GM19372 (cell line): Measurements from ENCODE around the gene BACE1-AS.

Source experiments
- ATAC-seq: cut with Tn5 transposase; IDR thresholded peaks from one replicate; pipeline ENCODE4 v1.9.1; 2021; ENCODE audit warnings: mild to moderate bottlenecking, low read depth, moderate library complexity; ENCODE audit not compliant: unreplicated experiment

The BACE1-AS gene

GRCh38 chr11:117287668-117288067 lies 3.5 kb upstream of the BACE1-AS start:
- ATAC-seq: no peak

GRCh38 chr11:117289795-117290194 lies 1.4 kb upstream of the BACE1-AS start:
- ATAC-seq: no peak

GRCh38 chr11:117292616-117293015 lies 1.5 kb downstream of the BACE1-AS start:
- ATAC-seq: no peak

GRCh38 chr11:117295438-117296137 lies 4.4 kb downstream of the BACE1-AS start:
- no peak for ATAC-seq

- no peak for ATAC-seq
Observed at GRCh38 chr11:117296881-117297280, 5.7 kb downstream of the BACE1-AS start.

GRCh38 chr11:117298195-117298594 lies 7.0 kb downstream of the BACE1-AS start:
- ATAC-seq: no peak

GRCh38 chr11:117299351-117300282 lies 8.5 kb downstream of the BACE1-AS start:
- ATAC-seq: no peak

GRCh38 chr11:117300283-117300663 lies 9.1 kb downstream of the BACE1-AS start:
- ATAC-seq: no peak

GRCh38 chr11:117300773-117301172 lies 9.6 kb downstream of the BACE1-AS start:
- no peak for ATAC-seq

GRCh38 chr11:117302228-117302627 lies 11.1 kb downstream of the BACE1-AS start:
- ATAC-seq: no peak

- no peak for ATAC-seq
Observed at GRCh38 chr11:117303101-117303500, 12.0 kb downstream of the BACE1-AS start.

- no peak for ATAC-seq
Observed at GRCh38 chr11:117303646-117304315, 12.6 kb downstream of the BACE1-AS start.

- ATAC-seq: no peak
Observed at GRCh38 chr11:117305145-117305544, 14.0 kb downstream of the BACE1-AS start.

- ATAC-seq: no peak
Observed at GRCh38 chr11:117309310-117309709, 18.2 kb downstream of the BACE1-AS start.

- no peak for ATAC-seq
Observed at GRCh38 chr11:117313091-117313490, 21.9 kb downstream of the BACE1-AS start.

- ATAC-seq: no peak
Observed at GRCh38 chr11:117313828-117314768, 23.0 kb downstream of the BACE1-AS start.

- no peak for ATAC-seq
Observed at GRCh38 chr11:117314840-117315239, 23.7 kb downstream of the BACE1-AS start.

- ATAC-seq: no peak
Observed at GRCh38 chr11:117315285-117316196, 24.4 kb downstream of the BACE1-AS start.
